Upper lobe of left lung (tissue), 4 donors: ENCODE data around the gene CSNK1D.

ENCODE experiments used
- EP300 ChIP-seq, 4 donors: sonication (generic); formaldehyde crosslinking; IDR thresholded peaks; one replicate each; pipeline ENCODE4 v1.5.1; 2017; ENCODE audit warnings: antibody characterized with exemption in 4 of 4, control low read depth in 2 of 4
- POLR2A ChIP-seq, 4 donors: fragments of 450-650 bp; IDR thresholded peaks; one replicate each; pipeline ENCODE4 v1.5.1; 2016 to 2017; ENCODE audit warnings: antibody characterized with exemption in 4 of 4, mild to moderate bottlenecking in 2 of 4

DNA sequence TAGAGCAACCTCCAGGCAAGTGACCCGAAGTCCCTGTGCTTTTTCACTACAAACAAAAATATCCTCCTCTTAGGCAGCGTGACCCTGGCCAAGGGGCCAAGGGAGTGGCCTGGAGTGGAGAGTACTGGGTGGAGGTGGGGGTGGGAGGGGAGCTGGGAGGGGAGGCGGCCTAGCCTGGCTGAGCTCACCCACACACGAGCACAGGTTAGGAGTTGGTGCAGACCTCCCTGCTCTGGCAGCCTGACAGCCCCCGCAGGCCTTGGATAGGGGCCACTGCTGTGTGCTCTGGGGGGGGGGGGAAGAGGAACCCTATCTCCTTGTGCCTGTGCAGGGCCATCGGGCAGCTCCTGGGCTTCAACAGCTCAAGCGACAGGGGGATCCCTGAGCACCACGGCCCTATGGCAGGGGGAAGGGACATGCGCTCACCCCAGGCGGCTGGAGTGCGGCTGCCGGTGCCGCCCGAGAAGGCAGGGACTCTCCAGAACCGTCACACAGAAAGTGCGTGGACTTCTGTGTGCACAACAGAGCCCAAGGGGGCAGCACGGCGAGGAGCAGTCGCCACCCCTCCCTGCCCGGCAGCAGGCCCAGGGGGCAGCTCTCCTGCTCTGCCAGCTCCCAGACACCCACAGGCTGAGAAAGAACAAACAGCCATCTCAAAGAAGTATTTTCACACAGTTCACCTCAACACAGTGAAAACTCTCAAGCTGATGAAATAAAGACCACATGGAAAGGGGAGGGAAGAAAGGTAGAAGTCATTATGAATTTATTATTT lies 31.4 kb downstream of the CSNK1D start:
- TF ChIP-seq EP300 (IDR thresholded peaks at IDR 0.05) (no peak), POLR2A (IDR thresholded peaks at IDR 0.05) (no peak)
